Caco-2 (cell line): ENCODE results near the gene FMNL3. TPM values are rescaled to one million over a fixed set of nuclear protein-coding genes. Genes with fewer than 3 reads are reported as not detected.

Source experiments
- BruUV-seq: library from RNA; stranded (reverse); fragments of 400-500 nt; replicated peaks from 2 replicates; lab custom pipeline; 2021; lab: Mats Ljungman, UMichigan
- CTCF ChIA-PET: fragments of 300-600 bp; sonication (Branson Sonifier 250); formaldehyde crosslinking; loops from one replicate; lab custom pipeline; 2022; ENCODE audit warnings: antibody characterized with exemption; lab: Charles Lee
- POLR2A ChIA-PET: fragments of 300-600 bp; sonication (Branson Sonifier 250); formaldehyde crosslinking; loops from one replicate; lab custom pipeline; 2022; ENCODE audit warnings: antibody characterized with exemption; lab: Charles Lee
- DNase-seq, 2 experiments: peaks; one replicate each; pipeline versions ENCODE4 v3.0.0 to v3.0.0-alpha.2; 2020 to 2022
- H3K27me3 ChIP-seq: replicated peaks from 2 replicates; pipeline ENCODE4 v1.6.0; 2011; ENCODE audit warnings: low read length; ENCODE audit not compliant: control insufficient read depth, insufficient read depth
- H3K36me3 ChIP-seq: 2 replicates; pipeline ENCODE4 v1.5.1; 2011; ENCODE audit warnings: low read length; ENCODE audit not compliant: control insufficient read depth, insufficient read depth
- H3K4me1 ChIP-seq: fragments of 250-450 bp; sonication (Bioruptor Pico); 2 replicates; pipeline ENCODE4 v1.5.1; 2020; ENCODE audit warnings: mild to moderate bottlenecking
- H3K4me3 ChIP-seq: 2 replicates; pipeline ENCODE4 v1.5.1; 2011; ENCODE audit warnings: low read depth, mild to moderate bottlenecking, control low read depth, low read length
- H3K9me3 ChIP-seq: fragments of 250-450 bp; sonication (Bioruptor Pico); 2 replicates; pipeline ENCODE4 v1.5.1; 2020; ENCODE audit warnings: mild to moderate bottlenecking, moderate library complexity
- H3K27ac Mint-ChIP-seq: one replicate; pipeline ENCODE4 v1.8.0; 2022; ENCODE audit warnings: mixed read lengths; ENCODE audit not compliant: unreplicated experiment
- H3K27me3 Mint-ChIP-seq: one replicate; pipeline ENCODE4 v1.8.0; 2022; ENCODE audit warnings: mixed read lengths; ENCODE audit not compliant: insufficient read depth, unreplicated experiment
- H3K36me3 Mint-ChIP-seq: one replicate; pipeline ENCODE4 v1.8.0; 2022; ENCODE audit warnings: mild to moderate bottlenecking, mixed read lengths; ENCODE audit not compliant: insufficient read depth, unreplicated experiment
- H3K4me1 Mint-ChIP-seq: one replicate; pipeline ENCODE4 v1.8.0; 2022; ENCODE audit warnings: low read depth, mixed read lengths; ENCODE audit not compliant: unreplicated experiment
- H3K4me3 Mint-ChIP-seq: one replicate; pipeline ENCODE4 v1.8.0; 2022; ENCODE audit warnings: mild to moderate bottlenecking, moderate library complexity, mixed read lengths; ENCODE audit not compliant: unreplicated experiment
- H3K9me3 Mint-ChIP-seq: one replicate; pipeline ENCODE4 v1.8.0; 2022; ENCODE audit warnings: mixed read lengths; ENCODE audit not compliant: unreplicated experiment
- CTCF ChIP-seq, 2 experiments: fragments of 200-600 bp in 1 of 2; IDR thresholded peaks; 1 replicate in 1 of 2; 2 replicates in 1 of 2; pipeline versions ENCODE4 v1.5.1 to v1.8.0; 2011 to 2022; ENCODE audit warnings: antibody characterized with exemption in 1 of 2, control low read depth in 1 of 2, inconsistent platforms in 1 of 2, low read depth in 1 of 2, low read length in 1 of 2, mild to moderate bottlenecking in 1 of 2, moderate library complexity in 1 of 2; ENCODE audit not compliant: insufficient read depth in 1 of 2, severe bottlenecking in 1 of 2, unreplicated experiment in 1 of 2
- intact Hi-C: fragments of 100-400 bp; cut with micrococcal nuclease; formaldehyde crosslinking; loops from one replicate; pipeline ENCODE4 v1.10.0; 2022; ENCODE audit not compliant: unreplicated experiment
- total RNA-seq: library from RNA; stranded (reverse); gene quantifications from 2 replicates; pipeline ENCODE4 v1.2.3, GENCODE V29; 2022

The FMNL3 gene
- total RNA-seq, 1 experiment from 2014 or later: 10.7 TPM

GRCh38 chr12:49693931-49694444 is 13.2 kb downstream of the FMNL3 start:
- no peaks in the 10 kb centered on the region for H3K9me3 ChIP-seq
- H3K27me3 ChIP-seq: no peaks in the 10 kb centered on the region
- H3K9me3 Mint-ChIP-seq: no peaks in the 10 kb centered on the region
- no peaks in the 10 kb centered on the region for H3K4me1 ChIP-seq
- intact Hi-C loops: no loop called here
- H3K4me3 Mint-ChIP-seq: no peak overlapping the region
- no peak for TF ChIP-seq CTCF (IDR thresholded peaks at IDR 0.05; ENCODE audit: insufficient read depth in 1 of 2, low read depth in 1 of 2, low read length in 1 of 2, severe bottlenecking in 1 of 2, unreplicated experiment in 1 of 2)
- no peak overlapping the region for H3K27ac Mint-ChIP-seq
- CTCF ChIA-PET: no interaction called here
- no peaks in the 10 kb centered on the region for H3K27me3 Mint-ChIP-seq
- no TSS peak for BruUV-seq
- peaks cover 13% of the 10 kb centered on the region for H3K4me1 Mint-ChIP-seq
- H3K4me3 ChIP-seq: no peak overlapping the region
- no peaks in the 10 kb centered on the region for H3K36me3 ChIP-seq
- H3K36me3 Mint-ChIP-seq: no peaks in the 10 kb centered on the region
- POLR2A ChIA-PET: no interaction called here
- DNase-seq: no peak

DNA sequence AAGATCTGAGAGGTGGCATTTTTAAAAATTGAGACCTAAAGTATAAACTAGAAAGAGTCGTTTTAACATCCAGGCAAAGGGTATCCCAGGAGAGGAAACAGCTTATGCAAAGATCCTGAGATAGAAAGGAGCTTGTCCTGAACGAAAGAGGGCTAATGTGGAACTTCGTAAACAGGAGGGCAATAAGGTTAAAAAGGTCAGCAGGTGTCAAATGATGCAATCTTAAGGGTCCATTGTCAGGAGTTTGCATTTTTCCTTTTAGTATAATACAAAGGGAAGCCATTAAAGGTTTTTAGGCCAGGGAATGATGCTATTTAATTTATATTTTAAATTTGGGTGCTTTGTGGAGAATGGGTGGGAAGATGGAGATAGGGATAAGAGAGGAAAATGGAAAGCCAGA is 14.4 kb downstream of the FMNL3 start:
- Histone ChIP-seq H3K36me3 (no peaks in the 10 kb centered on the region), H3K4me3 (no peak overlapping the region), H3K9me3 (no peaks in the 10 kb centered on the region), H3K27me3 (no peaks in the 10 kb centered on the region), H3K4me1 (no peaks in the 10 kb centered on the region)
- CTCF ChIA-PET: no interaction called here
- no peak for DNase-seq
- no peaks in the 10 kb centered on the region for H3K9me3 Mint-ChIP-seq
- POLR2A ChIA-PET: interaction anchor here (0.6 kb wide), 1 partner anchor 48 kb away, joined by 7 read pairs; no protein-coding TSS in a partner anchor
- H3K36me3 Mint-ChIP-seq: no peaks in the 10 kb centered on the region
- no peak overlapping the region for H3K4me3 Mint-ChIP-seq
- no peaks in the 10 kb centered on the region for H3K27me3 Mint-ChIP-seq
- H3K27ac Mint-ChIP-seq: no peak overlapping the region
- no peak for TF ChIP-seq CTCF (IDR thresholded peaks at IDR 0.05; ENCODE audit: insufficient read depth in 1 of 2, low read depth in 1 of 2, low read length in 1 of 2, severe bottlenecking in 1 of 2, unreplicated experiment in 1 of 2)
- BruUV-seq: no TSS peak
- H3K4me1 Mint-ChIP-seq: peaks cover 6% of the 10 kb centered on the region
- intact Hi-C loops: no loop called here

DNA sequence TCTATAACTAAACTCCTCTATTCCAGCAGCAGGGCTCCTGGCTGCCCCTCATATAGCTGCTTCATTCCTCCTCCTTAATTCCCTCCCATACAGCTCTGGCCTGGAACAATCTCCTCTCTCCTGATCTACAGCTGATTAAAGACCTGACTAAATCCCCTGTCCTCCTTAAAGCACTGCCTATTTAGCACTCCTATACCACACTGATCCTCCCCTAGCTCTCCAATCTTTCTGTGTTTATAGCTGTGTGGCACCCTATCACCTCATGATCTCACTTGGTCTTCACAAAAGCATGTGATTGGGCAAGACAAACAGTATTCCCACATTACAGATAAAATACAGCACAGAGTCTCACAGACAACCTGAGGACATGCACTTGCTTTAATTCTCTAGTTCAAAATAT is 17.4 kb downstream of the FMNL3 start:
- Histone ChIP-seq H3K4me1 (peaks cover 12% of the 10 kb centered on the region), H3K9me3 (0 out of 2 replicates have a peak, but pooled peaks cover 3% of the 10 kb centered on the region), H3K4me3 (no peak overlapping the region), H3K27me3 (no peaks in the 10 kb centered on the region), H3K36me3 (no peaks in the 10 kb centered on the region)
- CTCF ChIA-PET: interaction anchor here (0.8 to 1.1 kb wide), 3 partner anchors 17 to 110 kb away, joined by 3 read pairs; partner anchors contain the start of genes FMNL3 and TMBIM6
- Mint-ChIP-seq H3K27me3 (no peaks in the 10 kb centered on the region), H3K9me3 (no peaks in the 10 kb centered on the region), H3K4me1 (peaks cover 6% of the 10 kb centered on the region), H3K36me3 (no peaks in the 10 kb centered on the region), H3K27ac (no peak overlapping the region), H3K4me3 (no peak overlapping the region)
- no peak for TF ChIP-seq CTCF (IDR thresholded peaks at IDR 0.05; ENCODE audit: insufficient read depth in 1 of 2, low read depth in 1 of 2, low read length in 1 of 2, severe bottlenecking in 1 of 2, unreplicated experiment in 1 of 2)
- BruUV-seq: no TSS peak
- POLR2A ChIA-PET: interaction anchor here (1.1 kb wide), 1 partner anchor 52 kb away, joined by 3 read pairs; no protein-coding TSS in a partner anchor
- no peak for DNase-seq
- intact Hi-C loops: no loop called here
